ENCODE results near the gene FBXL12.
A peak's percentile ranks its signal among the peaks of the same experiment; 100 is the strongest.
"Not testable (repeated sequence)": the region's sequence is repeated elsewhere in the genome, so short reads cannot be mapped to it uniquely, and the experiment has no call there.

Gene FBXL12

GRCh38 chr19:9818734-9819595 is at the start of gene FBXL12:
TSS of gene FBXL12 (minus strand) at chr19:9819079. CDS start at chr19:9818813, 266 bp downstream.
- DNase-seq, result peak; percentile 89

GRCh38 chr19:9865732-9866501 is 47.0 kb upstream of the FBXL12 start:
- DNase-seq, result no peak

GRCh38 chr19:9863759-9864158 is 44.9 kb upstream of the FBXL12 start:
- no peak for DNase-seq

GRCh38 chr19:9862938-9863337 is 44.1 kb upstream of the FBXL12 start:
- no peak for DNase-seq

- no peak for DNase-seq
These were observed 42.6 kb upstream of the FBXL12 start for GRCh38 chr19:9861503-9861902.

GRCh38 chr19:9860407-9860806 is 41.5 kb upstream of the FBXL12 start:
- DNase-seq, result no peak

- no peak for DNase-seq
These were observed 39.9 kb upstream of the FBXL12 start for GRCh38 chr19:9858766-9859165.

GRCh38 chr19:9857920-9858746 is 39.3 kb upstream of the FBXL12 start:
- no peak for DNase-seq

- DNase-seq, result no peak
These were observed 38.3 kb upstream of the FBXL12 start for GRCh38 chr19:9857076-9857721.

- DNase-seq, result no peak
These were observed 37.7 kb upstream of the FBXL12 start for GRCh38 chr19:9856609-9857008.

GRCh38 chr19:9854282-9854846 is 35.5 kb upstream of the FBXL12 start:
- DNase-seq, result no peak

- DNase-seq, result no peak
These were observed 31.5 kb upstream of the FBXL12 start for GRCh38 chr19:9850235-9850959.

- DNase-seq, result no peak
These were observed 30.9 kb upstream of the FBXL12 start for GRCh38 chr19:9849791-9850190.

- no peak for DNase-seq
These were observed 29.9 kb upstream of the FBXL12 start for GRCh38 chr19:9848762-9849161.

- DNase-seq, result no peak
These were observed 29.2 kb upstream of the FBXL12 start for GRCh38 chr19:9848060-9848459.

GRCh38 chr19:9847087-9847671 is 28.3 kb upstream of the FBXL12 start:
- no peak for DNase-seq

- not testable (repeated sequence) for DNase-seq
These were observed 24.9 kb upstream of the FBXL12 start for GRCh38 chr19:9843626-9844273.

GRCh38 chr19:9842834-9843625 is 24.2 kb upstream of the FBXL12 start:
- no peak for DNase-seq

GRCh38 chr19:9839415-9839814 is 20.5 kb upstream of the FBXL12 start:
- no peak for DNase-seq

GRCh38 chr19:9838324-9838723 is 19.4 kb upstream of the FBXL12 start:
- no peak for DNase-seq

All from SIG-M5 (cell line).